ENCODE data around the gene RPS14. TPM values are rescaled to one million over a fixed set of nuclear protein-coding genes. Genes with fewer than 3 reads are reported as not detected.
"Not testable (repeated sequence)": the region's sequence is repeated elsewhere in the genome, so short reads cannot be mapped to it uniquely, and the experiment has no call there.

The RPS14 gene
- total RNA-seq, 3 donors from 2014 or later = 2,955 to 3,473 (median 3,075) TPM

DNA sequence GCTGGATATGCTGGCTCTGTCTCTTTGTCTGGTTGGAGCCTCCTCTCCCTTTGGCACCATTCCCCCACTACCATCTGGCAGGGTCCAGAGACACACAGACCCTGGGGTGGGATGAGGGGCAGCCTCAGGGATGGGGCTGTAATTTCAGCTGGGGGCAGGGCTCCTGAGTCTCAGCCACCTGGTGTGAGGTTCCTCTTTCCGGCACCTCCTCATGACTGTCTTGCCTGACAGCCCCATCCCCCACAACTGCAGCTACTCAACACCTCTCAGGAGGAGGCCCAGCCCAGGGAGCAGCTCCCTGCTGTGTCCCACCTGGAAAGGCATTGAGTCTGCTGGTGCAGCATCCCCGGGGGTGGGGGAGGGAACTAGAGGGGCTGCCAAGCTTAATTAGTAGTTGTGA is 11.7 kb upstream of the RPS14 start:
- no peaks in the 10 kb centered on the region for H3K36me3 Mint-ChIP-seq (ENCODE audit: insufficient read depth)
- DNase-seq = no peak

DNA sequence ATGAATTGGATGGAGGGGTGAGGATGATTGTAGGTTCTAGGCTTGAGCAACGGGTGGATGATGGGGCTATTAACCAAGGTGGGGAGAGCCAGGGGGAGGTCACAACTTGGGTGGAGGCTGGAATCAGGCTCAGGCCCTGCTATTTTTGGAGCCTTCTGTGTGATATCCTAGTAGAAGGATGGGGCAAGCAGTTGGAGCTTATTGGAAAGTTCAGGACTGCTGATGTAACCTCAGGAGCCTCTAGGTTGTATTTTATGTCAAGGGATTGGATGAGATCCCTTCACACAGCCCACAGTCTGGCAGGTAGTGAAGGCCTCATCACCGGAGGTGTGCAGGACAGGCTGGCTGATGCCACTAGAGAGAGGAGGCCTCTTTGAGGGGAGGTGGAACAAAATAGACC is 11.2 kb upstream of the RPS14 start:
- DNase-seq = no peak
- Mint-ChIP-seq H3K4me1 (ENCODE audit: low read depth) (peaks cover 24% of the 10 kb centered on the region), H3K27me3 (ENCODE audit: low read depth) (no peaks in the 10 kb centered on the region), H3K4me3 (no peak overlapping the region), H3K36me3 (ENCODE audit: insufficient read depth) (no peaks in the 10 kb centered on the region), H3K9me3 (no peaks in the 10 kb centered on the region)
- no peak for ATAC-seq

More for the DNA sequence above, 11.7 kb upstream of the RPS14 start:
- no peaks in the 10 kb centered on the region for H3K27me3 Mint-ChIP-seq (ENCODE audit: low read depth)
- no peaks in the 10 kb centered on the region for H3K9me3 Mint-ChIP-seq
- peaks cover 24% of the 10 kb centered on the region for H3K4me1 Mint-ChIP-seq (ENCODE audit: low read depth)
- H3K4me3 Mint-ChIP-seq = no peak overlapping the region
- no peak for ATAC-seq

- Mint-ChIP-seq H3K9me3 (no peaks in the 10 kb centered on the region), H3K4me1 (ENCODE audit: low read depth) (peaks cover 24% of the 10 kb centered on the region), H3K27me3 (ENCODE audit: low read depth) (no peaks in the 10 kb centered on the region), H3K4me3 (no peak overlapping the region), H3K36me3 (ENCODE audit: insufficient read depth) (no peaks in the 10 kb centered on the region)
- ATAC-seq = peak; percentile 94 to 98
- peak; percentile 92 for DNase-seq
Measured at GRCh38 chr5:150458802-150459557, 9.4 kb upstream of the RPS14 start.

GRCh38 chr5:150457562-150458240 is 8.2 kb upstream of the RPS14 start:
- Mint-ChIP-seq H3K9me3 (no peaks in the 10 kb centered on the region), H3K27me3 (ENCODE audit: low read depth) (peaks cover 1% of the 10 kb centered on the region), H3K4me3 (peak overlapping the region; percentile 21), H3K36me3 (ENCODE audit: insufficient read depth) (no peaks in the 10 kb centered on the region), H3K4me1 (ENCODE audit: low read depth) (peaks cover 24% of the 10 kb centered on the region)
- no peak for DNase-seq
- no peak for ATAC-seq

GRCh38 chr5:150457121-150457520 is 7.6 kb upstream of the RPS14 start:
- no peaks in the 10 kb centered on the region for H3K9me3 Mint-ChIP-seq
- no peak overlapping the region for H3K4me3 Mint-ChIP-seq
- peaks cover 2% of the 10 kb centered on the region for H3K27me3 Mint-ChIP-seq (ENCODE audit: low read depth)
- no peak for DNase-seq
- ATAC-seq = no peak
- H3K36me3 Mint-ChIP-seq (ENCODE audit: insufficient read depth) = no peaks in the 10 kb centered on the region
- peaks cover 24% of the 10 kb centered on the region for H3K4me1 Mint-ChIP-seq (ENCODE audit: low read depth)

GRCh38 chr5:150454492-150455229 is 5.1 kb upstream of the RPS14 start:
- ATAC-seq = no peak
- DNase-seq = no peak
- Mint-ChIP-seq H3K4me3 (no peak overlapping the region), H3K9me3 (no peaks in the 10 kb centered on the region), H3K27me3 (ENCODE audit: low read depth) (peaks cover 2% of the 10 kb centered on the region), H3K36me3 (ENCODE audit: insufficient read depth) (no peaks in the 10 kb centered on the region), H3K4me1 (ENCODE audit: low read depth) (peaks cover 25% of the 10 kb centered on the region)

DNA sequence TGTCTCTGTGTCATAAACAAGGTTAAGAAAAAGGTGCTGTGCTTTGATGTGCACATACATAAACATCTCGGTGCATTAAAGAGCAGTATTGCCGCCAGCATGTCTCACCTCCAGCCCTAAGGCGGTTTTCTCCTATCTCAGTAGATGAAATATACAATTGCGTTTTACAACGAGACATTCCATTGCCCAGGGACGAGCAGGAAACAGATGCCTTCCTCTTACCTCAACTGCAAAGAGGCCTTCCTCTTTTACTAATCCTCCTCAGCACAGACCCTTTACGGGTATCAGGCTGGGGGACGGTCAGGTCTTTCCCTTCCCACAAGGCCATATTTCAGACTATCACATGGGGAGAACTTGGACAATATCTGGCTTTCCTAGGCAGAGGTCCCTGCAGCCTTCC is 4.5 kb upstream of the RPS14 start:
- ATAC-seq; H3K9me3 Mint-ChIP-seq; DNase-seq; H3K27me3 Mint-ChIP-seq (ENCODE audit: low read depth); H3K4me3 Mint-ChIP-seq; H3K36me3 Mint-ChIP-seq (ENCODE audit: insufficient read depth): not testable (repeated sequence)
- peaks cover 20% of the 10 kb centered on the region for H3K4me1 Mint-ChIP-seq (ENCODE audit: low read depth)

- Mint-ChIP-seq H3K27me3 (ENCODE audit: low read depth) (peaks cover 2% of the 10 kb centered on the region), H3K4me3 (no peak overlapping the region), H3K36me3 (ENCODE audit: insufficient read depth) (peaks cover 14% of the 10 kb centered on the region), H3K4me1 (ENCODE audit: low read depth) (peaks cover 23% of the 10 kb centered on the region), H3K9me3 (no peaks in the 10 kb centered on the region)
- DNase-seq = no peak
- no peak for ATAC-seq
Measured at GRCh38 chr5:150452914-150453313, 3.4 kb upstream of the RPS14 start.

DNA sequence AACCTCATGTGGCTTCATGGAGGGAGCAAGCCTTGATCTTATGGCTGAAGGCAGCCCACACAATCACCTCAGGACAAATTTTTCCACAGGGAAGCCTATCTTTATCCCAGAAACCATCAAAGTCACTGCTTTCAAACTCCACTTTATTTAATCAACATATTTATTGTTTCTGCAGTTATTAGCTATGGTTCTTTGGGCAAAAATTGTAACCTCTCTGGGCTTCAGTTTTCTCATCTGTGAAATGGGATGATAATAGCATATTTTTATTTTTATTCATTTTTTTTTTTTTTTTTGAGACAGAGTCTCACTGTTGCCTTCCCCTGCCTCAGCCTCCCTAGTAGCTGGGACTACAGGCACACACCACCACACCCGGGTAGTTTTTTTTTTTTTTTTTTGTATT is 2.1 kb upstream of the RPS14 start:
- DNase-seq = no peak

DNA sequence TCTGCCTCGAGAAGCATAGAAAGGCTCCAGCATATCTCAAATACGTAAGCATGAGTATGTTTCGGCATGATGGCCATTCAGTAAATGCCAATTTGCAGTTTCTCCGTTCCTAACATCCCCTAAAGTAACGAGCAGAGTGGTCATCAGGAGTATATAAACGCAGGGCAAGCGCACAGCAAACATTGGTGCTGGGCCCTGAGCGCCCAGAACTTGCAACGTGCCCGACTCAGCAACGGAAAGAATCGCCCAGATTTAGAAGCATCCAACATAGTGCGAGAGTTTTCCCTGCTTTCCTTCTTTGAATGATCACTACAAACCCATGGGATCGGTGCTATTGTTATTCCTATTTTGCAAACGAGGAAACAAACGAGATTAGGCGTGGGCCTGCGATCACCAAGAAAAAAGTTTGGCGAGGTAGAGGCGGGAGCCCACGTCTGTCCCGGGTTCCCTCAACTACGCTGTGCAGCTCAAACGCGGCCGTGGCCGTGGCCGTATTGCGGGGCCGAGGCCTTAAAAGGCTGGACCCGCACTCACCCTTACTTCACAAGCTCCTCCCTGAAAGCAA is 505 bp downstream of the RPS14 start:
- peak overlapping the region; percentile 98 for H3K4me3 Mint-ChIP-seq
- H3K9me3 Mint-ChIP-seq = no peaks in the 10 kb centered on the region
- peaks cover 32% of the 10 kb centered on the region for H3K4me1 Mint-ChIP-seq (ENCODE audit: low read depth)
- H3K36me3 Mint-ChIP-seq (ENCODE audit: insufficient read depth) = peaks cover 47% of the 10 kb centered on the region
- no peak for DNase-seq
- H3K27me3 Mint-ChIP-seq (ENCODE audit: low read depth) = peaks cover 2% of the 10 kb centered on the region
- ATAC-seq = peak; percentile 41 to 44

More for the DNA sequence above, 2.1 kb upstream of the RPS14 start:
- no peaks in the 10 kb centered on the region for H3K9me3 Mint-ChIP-seq
- no peak overlapping the region for H3K4me3 Mint-ChIP-seq
- peaks cover 21% of the 10 kb centered on the region for H3K4me1 Mint-ChIP-seq (ENCODE audit: low read depth)
- H3K27me3 Mint-ChIP-seq (ENCODE audit: low read depth) = peaks cover 2% of the 10 kb centered on the region
- ATAC-seq = no peak
- H3K36me3 Mint-ChIP-seq (ENCODE audit: insufficient read depth) = peaks cover 27% of the 10 kb centered on the region

- Mint-ChIP-seq H3K4me1 (ENCODE audit: low read depth) (peaks cover 32% of the 10 kb centered on the region), H3K4me3 (peak overlapping the region; percentile 98), H3K9me3 (no peaks in the 10 kb centered on the region), H3K27me3 (ENCODE audit: low read depth) (peaks cover 2% of the 10 kb centered on the region), H3K36me3 (ENCODE audit: insufficient read depth) (peaks cover 54% of the 10 kb centered on the region)
- no peak for ATAC-seq
- no peak for DNase-seq
Measured at GRCh38 chr5:150448334-150448733, 1.2 kb downstream of the RPS14 start.

DNA sequence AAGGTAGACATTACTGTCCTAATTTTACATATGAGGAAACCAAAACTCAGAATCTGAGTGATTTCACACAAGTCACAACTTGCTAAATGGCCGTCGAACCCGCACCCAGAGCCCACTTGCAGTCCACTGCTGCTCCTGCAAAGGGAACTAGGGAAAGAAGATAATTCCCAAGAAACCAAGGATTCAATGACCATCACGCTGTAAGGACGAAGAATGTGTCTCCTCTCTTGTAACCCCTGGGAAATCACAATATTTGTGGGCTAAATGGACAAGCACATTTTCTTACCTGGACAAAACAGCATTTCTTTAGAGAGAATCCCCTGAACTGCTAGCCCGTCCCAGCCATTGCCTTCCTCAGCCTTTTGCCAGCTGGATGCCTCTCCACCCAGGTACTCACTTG is 2.4 kb downstream of the RPS14 start:
- no peaks in the 10 kb centered on the region for H3K27me3 Mint-ChIP-seq (ENCODE audit: low read depth)
- peaks cover 32% of the 10 kb centered on the region for H3K4me1 Mint-ChIP-seq (ENCODE audit: low read depth)
- no peak for ATAC-seq
- DNase-seq = no peak
- H3K4me3 Mint-ChIP-seq = peak overlapping the region; percentile 98
- H3K36me3 Mint-ChIP-seq (ENCODE audit: insufficient read depth) = peaks cover 59% of the 10 kb centered on the region
- H3K9me3 Mint-ChIP-seq = no peaks in the 10 kb centered on the region

DNA sequence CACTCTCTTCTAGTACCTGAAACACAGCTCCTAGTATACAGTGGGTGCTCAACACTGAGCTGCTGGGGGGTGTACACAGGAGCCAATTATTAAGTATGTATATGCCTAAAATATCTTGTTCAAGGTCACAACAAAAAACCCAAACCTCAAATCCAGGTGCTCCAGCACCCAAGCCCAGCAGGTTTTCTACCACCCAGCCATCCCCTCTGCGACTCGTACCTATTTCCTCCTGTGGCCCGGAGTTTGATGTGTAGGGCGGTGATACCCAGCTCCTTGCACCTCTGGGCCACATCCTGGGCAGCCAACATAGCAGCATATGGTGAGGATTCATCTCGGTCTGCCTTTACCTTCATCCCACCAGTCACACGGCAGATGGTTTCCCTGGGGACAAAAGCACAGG is 3.0 kb downstream of the RPS14 start:
- Mint-ChIP-seq H3K4me3 (peak overlapping the region; percentile 98), H3K27me3 (ENCODE audit: low read depth) (no peaks in the 10 kb centered on the region), H3K36me3 (ENCODE audit: insufficient read depth) (peaks cover 61% of the 10 kb centered on the region), H3K9me3 (no peaks in the 10 kb centered on the region), H3K4me1 (ENCODE audit: low read depth) (peaks cover 32% of the 10 kb centered on the region)
- ATAC-seq = no peak
- DNase-seq = no peak

GRCh38 chr5:150446088-150446487 is 3.5 kb downstream of the RPS14 start:
- Mint-ChIP-seq H3K27me3 (ENCODE audit: low read depth) (no peaks in the 10 kb centered on the region), H3K9me3 (no peaks in the 10 kb centered on the region), H3K4me3 (peak overlapping the region; percentile 98), H3K4me1 (ENCODE audit: low read depth) (peaks cover 32% of the 10 kb centered on the region), H3K36me3 (ENCODE audit: insufficient read depth) (peaks cover 61% of the 10 kb centered on the region)
- DNase-seq (no peak), ATAC-seq (no peak)

Measured in activated T-cell treated with anti-CD3 and anti-CD28 coated beads, Interleukin-2, amount 50 U/mL, for 4 hours (primary cell).